IPS-18c (cell line): Measurements from ENCODE around the gene ITPR2.

Experiments used
- H3K4me3 ChIP-seq: 2 replicates; pipeline ENCODE4 v1.7.0; 2013; ENCODE audit warnings: low read depth, mild to moderate bottlenecking, low read length, moderate library complexity; ENCODE audit not compliant: insufficient read depth
- H3K9me3 ChIP-seq: one replicate; pipeline ENCODE4 v1.6.1; 2013; ENCODE audit warnings: mild to moderate bottlenecking, low read length, moderate library complexity; ENCODE audit not compliant: control insufficient read depth, insufficient read depth

The ITPR2 gene

GRCh38 chr12:26830783-26831551 is 2.0 kb downstream of the ITPR2 start:
- no peaks in the 10 kb centered on the region for H3K9me3 ChIP-seq
- peak overlapping the region; percentile 15; the same call in 1 of the 2 replicates for H3K4me3 ChIP-seq

- no peak overlapping the region for H3K4me3 ChIP-seq
- no peaks in the 10 kb centered on the region for H3K9me3 ChIP-seq
These were observed 2.6 kb downstream of the ITPR2 start for GRCh38 chr12:26830363-26830762.

- H3K9me3 ChIP-seq: no peaks in the 10 kb centered on the region
- H3K4me3 ChIP-seq: no peak overlapping the region
These were observed 4.5 kb downstream of the ITPR2 start for GRCh38 chr12:26828280-26829073.

GRCh38 chr12:26826437-26826836 is 6.6 kb downstream of the ITPR2 start:
- no peak overlapping the region for H3K4me3 ChIP-seq

GRCh38 chr12:26825459-26826016 is 7.5 kb downstream of the ITPR2 start:
- Histone ChIP-seq H3K4me3 (no peak overlapping the region), H3K9me3 (no peaks in the 10 kb centered on the region)

More at GRCh38 chr12:26826437-26826836, 6.6 kb downstream of the ITPR2 start:
- no peaks in the 10 kb centered on the region for H3K9me3 ChIP-seq

- no peaks in the 10 kb centered on the region for H3K9me3 ChIP-seq
- no peak overlapping the region for H3K4me3 ChIP-seq
These were observed 9.6 kb downstream of the ITPR2 start for GRCh38 chr12:26823390-26823789.

- Histone ChIP-seq H3K4me3 (no peak overlapping the region), H3K9me3 (no peaks in the 10 kb centered on the region)
These were observed 11.0 kb downstream of the ITPR2 start for GRCh38 chr12:26822026-26822425.

- Histone ChIP-seq H3K4me3 (no peak overlapping the region), H3K9me3 (no peaks in the 10 kb centered on the region)
These were observed 11.7 kb downstream of the ITPR2 start for GRCh38 chr12:26821212-26821701.

- H3K9me3 ChIP-seq: no peaks in the 10 kb centered on the region
- H3K4me3 ChIP-seq: no peak overlapping the region
These were observed 14.4 kb downstream of the ITPR2 start for GRCh38 chr12:26818636-26819035.

GRCh38 chr12:26818201-26818600 is 14.8 kb downstream of the ITPR2 start:
- no peak overlapping the region for H3K4me3 ChIP-seq

GRCh38 chr12:26817183-26817591 is 15.8 kb downstream of the ITPR2 start:
- no peaks in the 10 kb centered on the region for H3K9me3 ChIP-seq
- no peak overlapping the region for H3K4me3 ChIP-seq

More at GRCh38 chr12:26818201-26818600, 14.8 kb downstream of the ITPR2 start:
- H3K9me3 ChIP-seq: no peaks in the 10 kb centered on the region

- Histone ChIP-seq H3K4me3 (no peak overlapping the region), H3K9me3 (no peaks in the 10 kb centered on the region)
These were observed 19.2 kb downstream of the ITPR2 start for GRCh38 chr12:26813812-26814211.

- H3K4me3 ChIP-seq: no peak overlapping the region
- H3K9me3 ChIP-seq: no peaks in the 10 kb centered on the region
These were observed 22.7 kb downstream of the ITPR2 start for GRCh38 chr12:26810330-26810729.

- H3K9me3 ChIP-seq: no peaks in the 10 kb centered on the region
- no peak overlapping the region for H3K4me3 ChIP-seq
These were observed 23.2 kb downstream of the ITPR2 start for GRCh38 chr12:26809611-26810285.

GRCh38 chr12:26808766-26809476 is 24.1 kb downstream of the ITPR2 start:
- no peak overlapping the region for H3K4me3 ChIP-seq
- H3K9me3 ChIP-seq: no peaks in the 10 kb centered on the region

GRCh38 chr12:26807292-26807691 is 25.7 kb downstream of the ITPR2 start:
- Histone ChIP-seq H3K9me3 (no peaks in the 10 kb centered on the region), H3K4me3 (no peak overlapping the region)

GRCh38 chr12:26806556-26806955 is 26.4 kb downstream of the ITPR2 start:
- no peak overlapping the region for H3K4me3 ChIP-seq

More at GRCh38 chr12:26806556-26806955, 26.4 kb downstream of the ITPR2 start:
- no peaks in the 10 kb centered on the region for H3K9me3 ChIP-seq
